Measurements from ENCODE around the gene CA10.

CA10 gene

GRCh38 chr17:51807460-51807859 lies 351.1 kb downstream of the CA10 start:
- TF ChIP-seq CTCF (IDR thresholded peaks at IDR 0.05; ENCODE audit: low read depth, low read length): no peak
- in situ Hi-C loops (cut with HindIII; ENCODE audit: low sequenced_read_pairs): no loop called here
- no peak overlapping the region for H3K4me3 ChIP-seq (ENCODE audit: low read depth, low read length)
- no peak for DNase-seq (ENCODE audit: low read depth, low spot score)

- no peak for TF ChIP-seq CTCF (IDR thresholded peaks at IDR 0.05; ENCODE audit: low read depth, low read length)
- DNase-seq (ENCODE audit: low read depth, low spot score): no peak
- in situ Hi-C loops (cut with HindIII; ENCODE audit: low sequenced_read_pairs): no loop called here
- H3K4me3 ChIP-seq (ENCODE audit: low read depth, low read length): no peak overlapping the region
These were observed 352.7 kb downstream of the CA10 start for GRCh38 chr17:51805765-51806164.

- H3K4me3 ChIP-seq (ENCODE audit: low read depth, low read length): no peak overlapping the region
- in situ Hi-C loops (cut with HindIII; ENCODE audit: low sequenced_read_pairs): no loop called here
These were observed 353.3 kb downstream of the CA10 start for GRCh38 chr17:51805185-51805584.

GRCh38 chr17:51803161-51803560 lies 355.4 kb downstream of the CA10 start:
- in situ Hi-C loops (cut with HindIII; ENCODE audit: low sequenced_read_pairs): no loop called here
- no peak for TF ChIP-seq CTCF (IDR thresholded peaks at IDR 0.05; ENCODE audit: low read depth, low read length)
- no peak overlapping the region for H3K4me3 ChIP-seq (ENCODE audit: low read depth, low read length)
- no peak for DNase-seq (ENCODE audit: low read depth, low spot score)

More at GRCh38 chr17:51805185-51805584, 353.3 kb downstream of the CA10 start:
- no peak for TF ChIP-seq CTCF (IDR thresholded peaks at IDR 0.05; ENCODE audit: low read depth, low read length)
- DNase-seq (ENCODE audit: low read depth, low spot score): no peak

- TF ChIP-seq CTCF (IDR thresholded peaks at IDR 0.05; ENCODE audit: low read depth, low read length): no peak
- no peak overlapping the region for H3K4me3 ChIP-seq (ENCODE audit: low read depth, low read length)
- in situ Hi-C loops (cut with HindIII; ENCODE audit: low sequenced_read_pairs): no loop called here
- DNase-seq (ENCODE audit: low read depth, low spot score): no peak
These were observed 356.0 kb downstream of the CA10 start for GRCh38 chr17:51802544-51802943.

- no peak overlapping the region for H3K4me3 ChIP-seq (ENCODE audit: low read depth, low read length)
- no peak for TF ChIP-seq CTCF (IDR thresholded peaks at IDR 0.05; ENCODE audit: low read depth, low read length)
- in situ Hi-C loops (cut with HindIII; ENCODE audit: low sequenced_read_pairs): no loop called here
- no peak for DNase-seq (ENCODE audit: low read depth, low spot score)
These were observed 356.9 kb downstream of the CA10 start for GRCh38 chr17:51801626-51802025.

GRCh38 chr17:51799981-51800380 lies 358.5 kb downstream of the CA10 start:
- in situ Hi-C loops (cut with HindIII; ENCODE audit: low sequenced_read_pairs): no loop called here
- DNase-seq (ENCODE audit: low read depth, low spot score): no peak
- H3K4me3 ChIP-seq (ENCODE audit: low read depth, low read length): no peak overlapping the region
- no peak for TF ChIP-seq CTCF (IDR thresholded peaks at IDR 0.05; ENCODE audit: low read depth, low read length)
